ENCODE results near the gene BACE1-AS. TPM values are rescaled to one million over a fixed set of nuclear protein-coding genes. Genes with fewer than 3 reads are reported as not detected.
"Not testable (repeated sequence)": the region's sequence is repeated elsewhere in the genome, so short reads cannot be mapped to it uniquely, and the experiment has no call there.

BACE1-AS gene
- total and polyA plus RNA-seq, 12 donors, result 4.0 to 35.1 (median 7.5) TPM

GRCh38 chr11:117251506-117251905, 39.6 kb upstream of the BACE1-AS start:
- DNase-seq, result no peak
- WGBS, 4 donors, result 90 to 97% (median 96%) methylated on average over 7 to 10 of the region's 10 CpGs
- Histone ChIP-seq H3K4me3 (no peak overlapping the region), H3K27me3 (no peaks in the 10 kb centered on the region), H3K9me3 (replicated peaks in 1 of 3) (no peaks in the 10 kb centered on the region), H3K4me1 (replicated peaks in 1 of 2) (no peaks in the 10 kb centered on the region), H3K36me3 (replicated peaks in 1 of 2) (peaks cover 0 to 33% of the 10 kb centered on the region in 2 donors), H3K27ac (no peak overlapping the region)
- intact Hi-C loops (cut with DNase I), result no loop called here
- TF ChIP-seq CTCF (IDR thresholded peaks at IDR 0.05), result no peak
- TF ChIP-seq POLR2A (IDR thresholded peaks at IDR 0.05), result no peak

- no peaks in the 10 kb centered on the region for H3K4me1 ChIP-seq (replicated peaks in 1 of 2)
- H3K27ac ChIP-seq, result no peak overlapping the region
- no peak for DNase-seq
- H3K4me3 ChIP-seq, result no peak overlapping the region
- no peaks in the 10 kb centered on the region for H3K27me3 ChIP-seq
- 87 to 94% (median 92%) methylated on average over 3 of the region's 3 CpGs for WGBS, 4 donors
- intact Hi-C loops (cut with DNase I), result no loop called here
- TF ChIP-seq POLR2A (IDR thresholded peaks at IDR 0.05) (no peak), CTCF (IDR thresholded peaks at IDR 0.05) (no peak)
- H3K36me3 ChIP-seq (replicated peaks in 1 of 2), result peaks cover 0 to 2% of the 10 kb centered on the region in 2 donors
- no peaks in the 10 kb centered on the region for H3K9me3 ChIP-seq (replicated peaks in 1 of 3)
These were observed 35.2 kb upstream of the BACE1-AS start for GRCh38 chr11:117255966-117256365.

GRCh38 chr11:117256573-117256972, 34.6 kb upstream of the BACE1-AS start:
- no peak for TF ChIP-seq POLR2A (IDR thresholded peaks at IDR 0.05)
- DNase-seq, result no peak
- no peaks in the 10 kb centered on the region for H3K27me3 ChIP-seq
- no peaks in the 10 kb centered on the region for H3K4me1 ChIP-seq (replicated peaks in 1 of 2)
- no peak overlapping the region for H3K27ac ChIP-seq
- no peaks in the 10 kb centered on the region for H3K9me3 ChIP-seq (replicated peaks in 1 of 3)
- intact Hi-C loops (cut with DNase I), result no loop called here
- WGBS, 4 donors, result 40 to 77% (median 61%) methylated on average over 2 of the region's 2 CpGs
- no peak overlapping the region for H3K4me3 ChIP-seq
- peaks cover 0 to 8% of the 10 kb centered on the region in 2 donors for H3K36me3 ChIP-seq (replicated peaks in 1 of 2)

- no peak for DNase-seq
- H3K27me3 ChIP-seq, result no peaks in the 10 kb centered on the region
- 64 to 91% (median 85%) methylated on average over 2 of the region's 2 CpGs for WGBS, 4 donors
- TF ChIP-seq CTCF (IDR thresholded peaks at IDR 0.05), result no peak
- no peak for TF ChIP-seq POLR2A (IDR thresholded peaks at IDR 0.05)
- H3K9me3 ChIP-seq (replicated peaks in 1 of 3), result no peaks in the 10 kb centered on the region
- H3K4me1 ChIP-seq (replicated peaks in 1 of 2), result no peaks in the 10 kb centered on the region
- H3K4me3 ChIP-seq, result no peak overlapping the region
- H3K27ac ChIP-seq, result no peak overlapping the region
- H3K36me3 ChIP-seq (replicated peaks in 1 of 2), result peaks cover 0 to 9% of the 10 kb centered on the region in 2 donors
- intact Hi-C loops (cut with DNase I), result no loop called here
These were observed 32.6 kb upstream of the BACE1-AS start for GRCh38 chr11:117258576-117258975.

- WGBS, 4 donors, result 49 to 86% (median 71%) methylated on average over 1 of the region's 1 CpG
- H3K27me3 ChIP-seq, result no peaks in the 10 kb centered on the region
- H3K9me3 ChIP-seq (replicated peaks in 1 of 3), result no peaks in the 10 kb centered on the region
- TF ChIP-seq CTCF (IDR thresholded peaks at IDR 0.05), result no peak
- TF ChIP-seq POLR2A (IDR thresholded peaks at IDR 0.05), result no peak
- H3K4me1 ChIP-seq (replicated peaks in 1 of 2), result no peaks in the 10 kb centered on the region
- H3K36me3 ChIP-seq (replicated peaks in 1 of 2), result peaks cover 0 to 9% of the 10 kb centered on the region in 2 donors
- no peak overlapping the region for H3K27ac ChIP-seq
- DNase-seq, result no peak
- intact Hi-C loops (cut with DNase I), result no loop called here
- no peak overlapping the region for H3K4me3 ChIP-seq
These were observed 31.7 kb upstream of the BACE1-AS start for GRCh38 chr11:117259417-117259816.

- H3K27ac ChIP-seq; DNase-seq; H3K4me1 ChIP-seq (replicated peaks in 1 of 2); H3K27me3 ChIP-seq; H3K9me3 ChIP-seq (replicated peaks in 1 of 3); intact Hi-C loops (cut with DNase I); H3K36me3 ChIP-seq (replicated peaks in 1 of 2); H3K4me3 ChIP-seq: not testable (repeated sequence)
- WGBS, 4 donors, result 93 to 98% (median 94%) methylated on average over 7 of the region's 7 CpGs
These were observed 26.4 kb upstream of the BACE1-AS start for GRCh38 chr11:117264624-117265323.

Data from adrenal gland (tissue), 12 donors.